Hepatocyte (in vitro differentiated cells): ENCODE measurements around the gene SUSD3. TPM values are rescaled to one million over a fixed set of nuclear protein-coding genes. Genes with fewer than 3 reads are reported as not detected.

Experiments
- DNase-seq: peaks from one replicate; pipeline ENCODE4 v3.0.0-alpha.2; 2016; ENCODE audit warnings: low spot score
- H2AFZ ChIP-seq: fragments of 200-600 bp; sonication (generic); 2 replicates; pipeline ENCODE4 v1.6.0; 2016; ENCODE audit warnings: antibody characterized with exemption, mild to moderate bottlenecking
- H3K27ac ChIP-seq: fragments of 200-600 bp; sonication (generic); 2 replicates; pipeline ENCODE4 v1.5.1; 2016; ENCODE audit warnings: mild to moderate bottlenecking
- H3K27me3 ChIP-seq: fragments of 200-600 bp; sonication (generic); 2 replicates; pipeline ENCODE4 v1.6.1; 2016
- H3K36me3 ChIP-seq: fragments of 200-600 bp; sonication (generic); replicated peaks from 2 replicates; pipeline ENCODE4 v1.5.1; 2016; ENCODE audit warnings: low read depth; ENCODE audit not compliant: insufficient read depth
- H3K4me1 ChIP-seq: fragments of 200-600 bp; sonication (generic); 2 replicates; pipeline ENCODE4 v1.5.1; 2016; ENCODE audit warnings: mild to moderate bottlenecking, moderate library complexity; ENCODE audit not compliant: insufficient read depth
- H3K4me2 ChIP-seq: fragments of 200-600 bp; sonication (generic); 2 replicates; pipeline ENCODE4 v1.6.0; 2016
- H3K4me3 ChIP-seq: fragments of 200-600 bp; sonication (generic); 2 replicates; pipeline ENCODE4 v1.5.1; 2016; ENCODE audit warnings: mild to moderate bottlenecking
- H3K79me2 ChIP-seq: fragments of 200-600 bp; sonication (generic); 2 replicates; pipeline ENCODE4 v1.6.0; 2017; ENCODE audit warnings: mild to moderate bottlenecking
- H3K9me2 ChIP-seq: fragments of 200-600 bp; sonication (generic); replicated peaks from 2 replicates; pipeline ENCODE4 v1.6.0; 2017; ENCODE audit warnings: mild to moderate bottlenecking; ENCODE audit not compliant: insufficient read depth
- H3K9me3 ChIP-seq: fragments of 200-600 bp; sonication (generic); 2 replicates; pipeline ENCODE4 v1.5.1; 2016; ENCODE audit warnings: low read depth, mild to moderate bottlenecking
- H4K20me1 ChIP-seq: fragments of 200-600 bp; sonication (generic); 2 replicates; pipeline ENCODE4 v1.6.0; 2016; ENCODE audit warnings: mild to moderate bottlenecking; ENCODE audit not compliant: insufficient read depth, poor library complexity, severe bottlenecking
- EZH2 ChIP-seq: fragments of 200-600 bp; sonication (generic); IDR thresholded peaks from 2 replicates; pipeline ENCODE4 v1.6.1; 2016; ENCODE audit warnings: antibody characterized with exemption, mild to moderate bottlenecking, borderline replicate concordance
- EZH2phosphoT487 ChIP-seq: fragments of 200-600 bp; sonication (generic); IDR thresholded peaks from one replicate; pipeline ENCODE4 v1.6.1; 2018; ENCODE audit warnings: antibody characterized with exemption, mild to moderate bottlenecking, low read depth, moderate library complexity; ENCODE audit not compliant: unreplicated experiment, severe bottlenecking
- WGBS: methylation state at CpG from one replicate; pipeline ENCODE4 v1.1.6; 2016; ENCODE audit warnings: low lambda C conversion rate; ENCODE audit errors: missing lambda C conversion rate; 5-methylcytosine and 5-hydroxymethylcytosine counted together
- polyA plus RNA-seq: library from polyadenylated mRNA; unstranded; fragments of >200 nt; fragmentation: Nextera tagmentation; extraction: Ambion mirVana; gene quantifications from 2 replicates; pipeline ENCODE4 v1.2.1, GENCODE V29; 2016
- total RNA-seq: library from RNA; depleted of rRNA; stranded (reverse); fragments of >200 nt; gene quantifications from 2 replicates; pipeline ENCODE4 v1.2.3, GENCODE V29; 2014
- TF ChIP-seq, protein P1 (sequence below): fragments of 200-600 bp; sonication (generic); IDR thresholded peaks from 2 replicates; pipeline ENCODE4 v1.5.1; 2016; ENCODE audit warnings: antibody characterized with exemption, mild to moderate bottlenecking; ENCODE audit not compliant: poor library complexity

Gene SUSD3
- total and polyA plus RNA-seq, 2 experiments from 2014 or later, result 11.4 to 17.3 TPM

DNA sequence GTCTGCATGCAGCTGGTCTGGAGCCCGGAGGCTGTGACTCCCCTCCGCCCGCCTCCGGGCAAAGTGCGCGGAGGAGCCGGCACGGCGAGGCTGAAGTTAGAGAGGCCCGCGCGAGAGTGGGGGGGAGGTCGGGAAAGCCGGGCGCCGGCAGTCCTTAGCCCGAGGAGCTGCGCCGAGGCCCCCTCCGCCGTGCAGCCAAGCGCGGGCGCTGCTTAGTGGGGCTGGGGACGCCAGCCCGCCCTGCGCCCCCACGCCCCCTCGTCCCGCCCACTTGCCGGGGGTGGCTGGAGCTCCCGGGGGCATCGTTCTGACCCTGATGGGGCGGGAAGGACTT is 75.1 kb downstream of the SUSD3 start:
- peak overlapping the region; percentile 89 for H2AFZ ChIP-seq
- H3K9me3 ChIP-seq, result no peaks in the 10 kb centered on the region
- 0% methylated on average over 5 of the region's 34 CpGs for WGBS
- TF ChIP-seq EZH2phosphoT487 (no peak), EZH2 (no peak)
- TF ChIP-seq, protein P1, sequence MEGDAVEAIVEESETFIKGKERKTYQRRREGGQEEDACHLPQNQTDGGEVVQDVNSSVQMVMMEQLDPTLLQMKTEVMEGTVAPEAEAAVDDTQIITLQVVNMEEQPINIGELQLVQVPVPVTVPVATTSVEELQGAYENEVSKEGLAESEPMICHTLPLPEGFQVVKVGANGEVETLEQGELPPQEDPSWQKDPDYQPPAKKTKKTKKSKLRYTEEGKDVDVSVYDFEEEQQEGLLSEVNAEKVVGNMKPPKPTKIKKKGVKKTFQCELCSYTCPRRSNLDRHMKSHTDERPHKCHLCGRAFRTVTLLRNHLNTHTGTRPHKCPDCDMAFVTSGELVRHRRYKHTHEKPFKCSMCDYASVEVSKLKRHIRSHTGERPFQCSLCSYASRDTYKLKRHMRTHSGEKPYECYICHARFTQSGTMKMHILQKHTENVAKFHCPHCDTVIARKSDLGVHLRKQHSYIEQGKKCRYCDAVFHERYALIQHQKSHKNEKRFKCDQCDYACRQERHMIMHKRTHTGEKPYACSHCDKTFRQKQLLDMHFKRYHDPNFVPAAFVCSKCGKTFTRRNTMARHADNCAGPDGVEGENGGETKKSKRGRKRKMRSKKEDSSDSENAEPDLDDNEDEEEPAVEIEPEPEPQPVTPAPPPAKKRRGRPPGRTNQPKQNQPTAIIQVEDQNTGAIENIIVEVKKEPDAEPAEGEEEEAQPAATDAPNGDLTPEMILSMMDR, result no peak
- H3K4me1 ChIP-seq, result peaks cover 28% of the 10 kb centered on the region
- H4K20me1 ChIP-seq, result peaks cover 6% of the 10 kb centered on the region
- H3K9me2 ChIP-seq, result no peaks in the 10 kb centered on the region
- peak; percentile 94 for DNase-seq
- no peaks in the 10 kb centered on the region for H3K27me3 ChIP-seq
- H3K27ac ChIP-seq, result peak overlapping the region; percentile 99
- peak overlapping the region; percentile 76 for H3K4me3 ChIP-seq
- peak overlapping the region; percentile 94 for H3K4me2 ChIP-seq
- peaks cover 44% of the 10 kb centered on the region for H3K79me2 ChIP-seq
- H3K36me3 ChIP-seq, result no peaks in the 10 kb centered on the region

DNA sequence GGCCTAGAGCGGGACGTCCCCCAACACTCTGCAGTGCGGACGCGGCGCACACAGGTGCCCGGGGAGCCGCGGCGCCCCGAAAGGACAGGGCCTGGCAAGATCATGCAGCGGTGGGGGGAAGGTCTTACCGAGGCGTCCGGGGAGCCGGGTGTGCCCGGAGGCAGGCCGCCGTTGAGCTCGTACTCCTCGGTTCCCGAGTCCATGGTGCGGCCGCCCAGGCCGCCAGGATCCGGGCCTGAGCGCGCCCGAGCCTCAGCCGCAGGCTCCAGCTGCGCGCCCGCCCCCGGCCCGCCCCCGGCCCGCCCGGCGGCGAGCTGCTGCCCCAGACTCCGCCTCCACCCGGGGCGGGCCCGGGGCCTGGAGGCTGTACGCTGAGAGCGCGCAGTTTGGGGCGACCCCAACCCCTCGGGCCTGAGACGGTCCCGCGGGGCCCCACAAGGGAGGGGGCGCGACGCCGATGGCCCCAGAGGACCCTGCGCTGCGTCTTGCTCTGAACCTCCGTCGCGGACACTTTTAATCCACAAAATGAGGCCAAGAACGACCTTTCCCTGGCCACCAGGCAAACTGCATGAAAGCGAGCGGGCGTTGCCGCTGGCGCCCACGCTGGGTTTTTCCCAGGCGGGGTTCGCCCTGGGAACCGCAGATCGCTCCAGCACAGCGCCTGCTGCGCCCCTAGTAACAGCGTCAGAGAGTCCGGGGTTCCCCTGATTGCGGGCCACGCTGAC is 75.7 kb downstream of the SUSD3 start, which contains the start of gene NINJ1:
Gene NINJ1, minus strand, starts transcription at position 237 of the 725 bp plus-strand sequence. Its CDS starts 34 bp downstream, at position 203.
- H3K27me3 ChIP-seq, result no peaks in the 10 kb centered on the region
- H2AFZ ChIP-seq, result peak within 1 kb of the TSS; percentile 89
- DNase-seq, result peak; percentile 93
- H3K79me2 ChIP-seq, result peaks cover 39% of the 10 kb centered on the region
- H3K27ac ChIP-seq, result peak within 1 kb of the TSS; percentile 99
- H4K20me1 ChIP-seq, result peaks cover 1% of the 10 kb centered on the region
- no peaks in the 10 kb centered on the region for H3K9me3 ChIP-seq
- TF ChIP-seq, protein P1, result no peak
- TF ChIP-seq EZH2phosphoT487, result no peak
- no peak for TF ChIP-seq EZH2
- no peaks in the 10 kb centered on the region for H3K36me3 ChIP-seq
- H3K4me2 ChIP-seq, result peak within 1 kb of the TSS; percentile 94
- no peaks in the 10 kb centered on the region for H3K9me2 ChIP-seq
- 2% methylated on average over 57 of the region's 78 CpGs for WGBS
- H3K4me1 ChIP-seq, result peaks cover 28% of the 10 kb centered on the region
- peak within 1 kb of the TSS; percentile 76 for H3K4me3 ChIP-seq

Other genes with a start within 250 kb of the SUSD3 start
- gene ZNF484, start 180.7 kb upstream of the SUSD3 start, total RNA-seq, result 9.2 and 10.3 TPM in 2 replicates
- gene ZNF484, start 180.7 kb upstream of the SUSD3 start, polyA plus RNA-seq, result 1.6 and 2.3 TPM in 2 replicates
- gene FGD3, start 111.2 kb upstream of the SUSD3 start, total RNA-seq, result 5.8 and 6.3 TPM in 2 replicates
- 4.1 and 6.5 TPM in 2 replicates for gene FGD3, start 111.2 kb upstream of the SUSD3 start, polyA plus RNA-seq
- gene CARD19, start 37.5 kb downstream of the SUSD3 start, total RNA-seq, result 45.3 and 51.3 TPM in 2 replicates
- 67.5 and 72.1 TPM in 2 replicates for gene CARD19, start 37.5 kb downstream of the SUSD3 start, polyA plus RNA-seq
- 55.4 and 67.9 TPM in 2 replicates for gene NINJ1, start 75.5 kb downstream of the SUSD3 start, total RNA-seq
- 114 and 135 TPM in 2 replicates for gene NINJ1, start 75.5 kb downstream of the SUSD3 start, polyA plus RNA-seq
- 6.2 and 8.9 TPM in 2 replicates for gene WNK2, start 125.4 kb downstream of the SUSD3 start, total RNA-seq
- 13.5 and 19.9 TPM in 2 replicates for gene WNK2, start 125.4 kb downstream of the SUSD3 start, polyA plus RNA-seq